HG03575 (cell line): ENCODE results near the gene DNHD1.

Experiments
- ATAC-seq: cut with Tn5 transposase; IDR thresholded peaks from one replicate; pipeline ENCODE4 v1.9.1; 2021; ENCODE audit not compliant: unreplicated experiment, insufficient number of reproducible peaks, low FRiP score; ENCODE audit errors: extremely low read depth

DNHD1 gene

GRCh38 chr11:6618117-6619003 lies 121.3 kb downstream of the DNHD1 start:
- no peak for ATAC-seq

GRCh38 chr11:6619004-6619745 lies 122.1 kb downstream of the DNHD1 start, which contains the start of gene TPP1:
Gene TPP1 (minus strand): TSS chr11:6619422. CDS start chr11:6619400, 22 bp downstream.
- peak; percentile 95 for ATAC-seq

- no peak for ATAC-seq
Observed at GRCh38 chr11:6620636-6621035, 123.6 kb downstream of the DNHD1 start.
